Loucy (cell line): ENCODE measurements around the gene LGALS14.
"Not testable (repeated sequence)": the region's sequence is repeated elsewhere in the genome, so short reads cannot be mapped to it uniquely, and the experiment has no call there.

Source experiments
- H2AFZ ChIP-seq: fragments of 200-600 bp; sonication (generic); 2 replicates; pipeline ENCODE4 v1.6.0; 2016; ENCODE audit warnings: antibody characterized with exemption, mild to moderate bottlenecking, low read length, moderate library complexity
- H3F3A ChIP-seq: fragments of 200-600 bp; 2 replicates; pipeline ENCODE4 v1.6.0; 2016; ENCODE audit warnings: antibody characterized with exemption, low read depth, mild to moderate bottlenecking
- H3K27me3 ChIP-seq: fragments of 200-600 bp; sonication (generic); 2 replicates; pipeline ENCODE4 v1.6.1; 2014; ENCODE audit warnings: low read length, mild to moderate bottlenecking; ENCODE audit not compliant: insufficient read depth, poor library complexity, severe bottlenecking
- H3K36me3 ChIP-seq: fragments of 200-600 bp; sonication (generic); 2 replicates; pipeline ENCODE4 v1.6.1; 2016; ENCODE audit warnings: low read length; ENCODE audit not compliant: insufficient read depth
- H3K4me1 ChIP-seq: fragments of 200-600 bp; sonication (generic); 2 replicates; pipeline ENCODE4 v1.5.1; 2014; ENCODE audit warnings: low read length, mild to moderate bottlenecking; ENCODE audit not compliant: insufficient read depth, poor library complexity, severe bottlenecking
- H3K4me2 ChIP-seq: fragments of 200-600 bp; sonication (generic); 2 replicates; pipeline ENCODE4 v1.6.0; 2014; ENCODE audit warnings: antibody characterized with exemption, low read length, low read depth, mild to moderate bottlenecking; ENCODE audit not compliant: poor library complexity, severe bottlenecking
- H3K4me3 ChIP-seq: fragments of 200-600 bp; sonication (generic); 2 replicates; pipeline ENCODE4 v1.5.1; 2014; ENCODE audit warnings: low read length, mild to moderate bottlenecking, mixed read lengths; ENCODE audit not compliant: poor library complexity, severe bottlenecking
- H3K79me2 ChIP-seq: fragments of 200-600 bp; sonication (generic); 2 replicates; pipeline ENCODE4 v1.6.1; 2014; ENCODE audit warnings: low read length; ENCODE audit not compliant: insufficient read depth
- H3K9ac ChIP-seq: fragments of 200-600 bp; sonication (generic); 2 replicates; pipeline ENCODE4 v1.6.0; 2014; ENCODE audit warnings: mild to moderate bottlenecking, low read depth, low read length, moderate library complexity; ENCODE audit not compliant: poor library complexity, severe bottlenecking
- H3K9me2 ChIP-seq: fragments of 200-600 bp; sonication (generic); replicated peaks from 2 replicates; pipeline ENCODE4 v1.6.1; 2016; ENCODE audit warnings: low read depth, low read length, mixed read lengths
- H3K9me3 ChIP-seq: fragments of 200-600 bp; sonication (generic); 2 replicates; pipeline ENCODE4 v1.6.1; 2014; ENCODE audit warnings: mild to moderate bottlenecking, antibody characterized with exemption, low read length, low read depth; ENCODE audit not compliant: insufficient read depth
- H4K20me1 ChIP-seq: fragments of 200-600 bp; sonication (generic); 2 replicates; pipeline ENCODE4 v1.6.0; 2014; ENCODE audit warnings: antibody characterized with exemption, low read length, mild to moderate bottlenecking; ENCODE audit not compliant: insufficient read depth, poor library complexity, severe bottlenecking
- CTCF ChIP-seq: fragments of 200-600 bp; sonication (generic); conservative IDR thresholded peaks from 2 replicates; pipeline ENCODE4 v1.5.1; 2014; ENCODE audit warnings: mild to moderate bottlenecking, antibody characterized with exemption, low read length
- EZH2phosphoT487 ChIP-seq: fragments of 200-600 bp; IDR thresholded peaks from 2 replicates; pipeline ENCODE4 v1.6.1; 2018; ENCODE audit warnings: antibody characterized with exemption, mild to moderate bottlenecking, moderate library complexity, borderline replicate concordance

LGALS14 gene

GRCh38 chr19:39684267-39684666 lies 20.0 kb upstream of the LGALS14 start:
- TF ChIP-seq EZH2phosphoT487, result no peak
- TF ChIP-seq CTCF, result no peak
- H3K9me3 ChIP-seq, result no peaks in the 10 kb centered on the region
- H3K4me3 ChIP-seq, result no peak overlapping the region
- no peaks in the 10 kb centered on the region for H3K27me3 ChIP-seq
- H2AFZ ChIP-seq, result no peak overlapping the region
- H3K36me3 ChIP-seq, result no peaks in the 10 kb centered on the region
- H3K4me1 ChIP-seq, result no peaks in the 10 kb centered on the region
- no peak overlapping the region for H3K4me2 ChIP-seq
- H3K9ac ChIP-seq, result no peak overlapping the region
- no peaks in the 10 kb centered on the region for H3K9me2 ChIP-seq
- no peaks in the 10 kb centered on the region for H3K79me2 ChIP-seq
- H4K20me1 ChIP-seq, result no peaks in the 10 kb centered on the region
- no peaks in the 10 kb centered on the region for H3F3A ChIP-seq

- Histone ChIP-seq H3K36me3 (no peaks in the 10 kb centered on the region), H3K4me1 (no peaks in the 10 kb centered on the region), H2AFZ (no peak overlapping the region), H3K4me3 (no peak overlapping the region), H3K27me3 (no peaks in the 10 kb centered on the region), H3K4me2 (no peak overlapping the region), H3K9me2 (no peaks in the 10 kb centered on the region), H3K79me2 (no peaks in the 10 kb centered on the region), H3K9me3 (no peaks in the 10 kb centered on the region), H4K20me1 (no peaks in the 10 kb centered on the region), H3F3A (no peaks in the 10 kb centered on the region), H3K9ac (no peak overlapping the region)
- TF ChIP-seq EZH2phosphoT487 (no peak), CTCF (no peak)
Measured at GRCh38 chr19:39686739-39687138, 17.5 kb upstream of the LGALS14 start.

GRCh38 chr19:39688637-39689036 lies 15.6 kb upstream of the LGALS14 start:
- not testable (repeated sequence) for H3K4me2 ChIP-seq, H3F3A ChIP-seq, H3K4me3 ChIP-seq, H3K9me3 ChIP-seq, H3K4me1 ChIP-seq, H3K9ac ChIP-seq, H3K36me3 ChIP-seq, H2AFZ ChIP-seq, H3K79me2 ChIP-seq, H4K20me1 ChIP-seq, H3K9me2 ChIP-seq, H3K27me3 ChIP-seq

GRCh38 chr19:39692166-39692565 lies 12.1 kb upstream of the LGALS14 start:
- no peaks in the 10 kb centered on the region for H3K36me3 ChIP-seq
- H4K20me1 ChIP-seq, result no peaks in the 10 kb centered on the region
- no peaks in the 10 kb centered on the region for H3K79me2 ChIP-seq
- no peaks in the 10 kb centered on the region for H3K9me2 ChIP-seq
- H3K9ac ChIP-seq, result no peak overlapping the region
- no peaks in the 10 kb centered on the region for H3K27me3 ChIP-seq
- no peaks in the 10 kb centered on the region for H3K4me1 ChIP-seq
- no peaks in the 10 kb centered on the region for H3K9me3 ChIP-seq
- no peak overlapping the region for H2AFZ ChIP-seq
- H3K4me3 ChIP-seq, result no peak overlapping the region
- no peak overlapping the region for H3K4me2 ChIP-seq
- no peaks in the 10 kb centered on the region for H3F3A ChIP-seq
- TF ChIP-seq CTCF, result no peak
- TF ChIP-seq EZH2phosphoT487, result no peak
